Activated CD8-positive, alpha-beta memory T cell treated with anti-CD3 and anti-CD28 coated beads, Interleukin-2, amount 50 U/mL, for 48 hours (primary cell): Measurements from ENCODE around the gene CNTNAP2.

Source experiments
- DNase-seq: peaks from one replicate; pipeline ENCODE4 v3.0.0-alpha.2; 2020

CNTNAP2 gene

DNA sequence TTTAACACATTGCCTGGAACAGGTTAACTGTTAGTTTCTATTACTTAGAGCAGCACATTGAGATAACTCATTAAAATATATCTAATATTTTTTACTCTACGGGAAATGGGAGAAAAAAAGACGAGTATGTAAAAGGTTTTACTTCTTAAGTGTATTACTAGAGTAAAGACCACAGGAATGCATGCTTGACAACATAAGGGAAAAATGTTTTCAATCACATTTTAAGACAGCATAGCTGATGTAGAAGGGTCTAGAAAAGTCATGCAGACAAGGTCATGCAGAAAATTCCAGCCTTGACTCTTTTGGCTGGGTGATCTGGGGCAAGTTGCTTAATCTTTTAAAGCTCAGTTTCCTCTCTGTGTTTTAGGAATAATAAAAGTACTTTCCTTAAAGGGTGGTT, 806.2 kb downstream of the CNTNAP2 start:
- DNase-seq: no peak

DNA sequence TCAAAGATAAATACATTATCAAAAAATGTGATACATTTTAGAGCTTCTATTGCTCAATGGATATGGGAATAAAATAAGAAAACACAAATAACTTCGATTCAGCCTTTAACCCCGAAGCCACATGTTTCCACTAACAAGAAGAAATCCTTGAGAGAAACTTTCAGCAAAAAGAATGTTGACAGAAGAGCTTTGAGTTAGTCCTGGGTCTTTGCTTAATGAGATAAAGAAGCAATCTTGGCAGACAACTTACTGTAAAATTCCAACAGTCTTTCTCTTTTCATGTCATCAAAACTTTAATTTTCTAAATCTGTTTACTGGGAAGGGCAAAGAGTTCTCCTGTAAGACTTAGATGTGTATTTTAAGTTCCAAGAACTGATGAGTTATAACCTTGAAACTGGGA, 810.2 kb downstream of the CNTNAP2 start:
- DNase-seq: no peak

DNA sequence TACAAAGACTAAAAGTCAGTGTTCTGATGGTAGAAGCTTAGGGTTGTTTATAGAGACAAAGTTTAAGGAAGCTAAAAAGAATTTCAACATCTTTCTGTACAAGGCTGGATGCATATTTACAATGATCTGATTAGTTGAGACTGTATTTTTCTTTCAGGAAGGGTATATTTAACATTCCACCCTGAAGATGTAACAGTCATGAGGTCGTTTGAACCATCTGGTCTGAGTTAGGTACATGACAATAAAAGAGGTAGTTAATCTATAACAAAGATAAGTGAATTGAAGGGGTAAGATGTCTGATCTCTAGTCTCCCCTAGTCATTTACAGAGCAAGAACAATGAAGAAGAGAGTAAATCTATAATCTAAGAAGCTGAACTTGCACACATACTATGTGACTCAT, 821.2 kb downstream of the CNTNAP2 start:
- no peak for DNase-seq

DNA sequence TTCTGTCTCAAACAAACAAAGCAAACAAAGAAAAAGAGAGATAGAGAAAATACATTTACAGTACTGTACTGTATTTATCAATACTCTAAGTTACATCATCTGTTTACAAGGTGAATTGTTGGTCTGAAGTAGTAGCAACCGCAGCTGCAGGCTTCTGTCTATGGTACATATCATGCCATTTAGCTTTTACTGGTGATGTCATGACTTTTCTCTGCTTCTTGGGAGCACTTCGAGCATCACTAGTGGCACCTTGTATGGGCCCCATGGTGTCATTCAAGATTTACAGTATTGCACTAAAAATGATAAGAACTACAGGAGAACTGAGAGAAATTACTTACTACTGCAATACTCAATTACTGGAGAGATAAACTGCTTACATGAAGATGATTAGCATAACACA, 826.9 kb downstream of the CNTNAP2 start:
- DNase-seq: no peak

DNA sequence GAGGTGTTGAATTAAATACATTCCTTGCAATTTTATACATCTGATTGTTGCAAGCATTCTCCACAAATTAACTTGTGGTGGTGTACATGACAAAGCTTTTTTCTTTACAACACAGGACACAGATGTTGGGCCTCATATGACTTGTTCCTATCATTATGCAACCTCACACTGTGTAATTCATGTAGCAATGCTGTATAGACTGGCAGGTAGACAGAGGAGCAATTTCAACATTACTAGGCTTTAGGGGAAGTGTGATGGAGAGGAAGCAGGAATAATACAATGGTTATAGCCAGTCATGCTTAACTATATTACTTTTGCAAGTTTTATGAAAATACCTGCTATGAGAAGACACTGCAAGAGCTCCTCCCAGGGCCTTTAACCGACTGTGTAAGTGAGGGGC, 832.1 kb downstream of the CNTNAP2 start:
- DNase-seq: no peak

DNA sequence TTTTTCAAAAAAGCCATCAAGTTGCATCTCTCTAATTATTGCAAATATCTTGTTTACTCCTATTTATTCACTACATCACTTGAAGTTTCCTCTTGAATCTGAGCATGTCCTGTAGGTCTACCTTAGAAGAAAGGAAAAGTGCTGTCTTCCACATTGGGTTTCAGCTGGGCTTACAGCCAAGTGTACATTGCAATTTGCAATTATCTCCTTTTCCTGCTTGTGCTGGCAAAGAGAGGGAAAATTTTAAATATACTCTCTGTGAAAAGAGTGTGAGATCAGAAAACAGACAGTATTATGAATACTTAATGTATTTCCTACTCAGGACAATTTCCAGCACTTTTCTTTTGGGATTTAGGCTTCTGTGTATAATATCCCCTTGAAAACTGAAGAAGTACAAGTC, 839.7 kb downstream of the CNTNAP2 start:
- no peak for DNase-seq

DNA sequence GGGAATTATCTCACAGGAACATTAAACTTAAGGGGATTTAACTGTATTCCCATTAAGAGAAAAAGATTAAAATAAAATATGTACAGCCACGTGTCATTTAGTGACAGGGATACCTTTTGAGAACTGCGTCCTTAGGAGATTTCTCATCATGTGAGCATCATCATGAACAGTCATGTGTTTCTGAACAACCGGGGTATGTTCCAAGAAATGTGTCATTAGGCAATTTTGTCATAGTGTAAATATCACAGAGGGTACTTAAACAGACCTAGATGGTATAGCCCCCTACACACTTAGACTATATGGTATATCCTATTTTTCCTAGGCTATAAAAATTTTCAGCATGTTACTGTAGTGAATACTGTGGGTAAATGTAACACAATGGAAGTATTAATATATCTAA, 840.3 kb downstream of the CNTNAP2 start:
- no peak for DNase-seq

DNA sequence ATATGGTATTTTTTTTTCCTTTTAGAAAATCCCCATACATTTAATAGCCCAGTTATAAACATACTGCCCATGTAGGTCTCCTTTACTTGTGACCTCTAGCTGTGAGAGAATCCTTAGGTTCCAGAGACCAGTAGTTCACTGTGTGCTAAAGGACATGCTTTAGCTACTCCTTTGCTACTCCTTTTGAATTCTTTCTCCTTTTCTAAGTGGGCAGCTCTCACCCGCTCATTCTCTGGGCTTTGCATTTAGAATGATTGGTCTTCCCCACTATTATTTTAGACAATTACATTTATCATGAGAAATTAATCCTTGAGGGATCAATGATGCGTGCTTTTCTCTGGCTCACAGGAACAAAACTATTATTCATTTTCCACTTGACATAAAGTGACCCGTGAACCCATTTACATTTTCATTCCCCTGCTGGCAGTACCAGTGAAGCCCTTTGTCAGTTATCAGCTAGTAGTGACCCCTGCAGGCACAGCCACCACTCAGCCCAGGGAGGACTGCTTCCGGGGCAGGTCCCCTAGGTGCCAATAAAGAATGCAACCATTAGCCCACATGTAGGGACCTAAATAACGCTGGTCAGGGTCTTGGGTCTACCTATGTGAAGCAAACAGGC, 844.3 kb downstream of the CNTNAP2 start:
- no peak for DNase-seq

DNA sequence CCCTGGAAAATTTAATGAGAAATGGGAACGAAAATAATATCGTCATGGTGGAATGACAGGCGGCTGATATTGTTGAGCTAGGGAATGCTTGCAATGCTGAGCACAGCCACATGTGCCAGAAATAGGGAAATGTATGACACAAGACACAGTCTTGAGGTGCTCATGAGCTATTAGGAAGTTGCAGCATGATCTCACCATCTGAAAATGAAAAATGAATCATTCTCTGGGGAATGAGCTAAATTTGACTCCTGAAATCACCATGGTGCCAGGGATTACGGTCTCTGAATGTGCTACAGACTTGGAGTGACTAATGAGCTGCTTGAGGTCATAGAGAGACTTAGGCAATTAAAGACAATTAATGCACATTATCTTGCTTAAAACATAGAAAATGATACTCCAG, 845.0 kb downstream of the CNTNAP2 start:
- no peak for DNase-seq

DNA sequence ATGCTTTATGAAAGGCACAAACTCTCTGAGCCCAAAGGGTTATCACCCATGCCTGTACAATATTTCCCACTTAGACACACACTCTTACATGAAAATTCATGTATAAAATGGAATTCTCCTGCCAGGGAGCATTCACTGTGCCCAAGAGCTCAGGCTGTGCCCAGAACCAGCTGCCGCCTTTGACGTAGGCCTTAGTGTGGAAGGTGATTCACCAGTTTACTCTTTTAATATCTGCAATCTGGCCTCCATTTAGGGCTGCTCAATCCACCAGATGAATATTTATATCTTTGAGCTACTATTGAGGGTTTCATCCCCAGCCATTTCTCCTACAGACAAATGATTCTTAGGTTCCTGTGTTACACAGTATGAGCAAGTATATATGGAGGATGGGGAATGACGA, 849.7 kb downstream of the CNTNAP2 start:
- DNase-seq: no peak

DNA sequence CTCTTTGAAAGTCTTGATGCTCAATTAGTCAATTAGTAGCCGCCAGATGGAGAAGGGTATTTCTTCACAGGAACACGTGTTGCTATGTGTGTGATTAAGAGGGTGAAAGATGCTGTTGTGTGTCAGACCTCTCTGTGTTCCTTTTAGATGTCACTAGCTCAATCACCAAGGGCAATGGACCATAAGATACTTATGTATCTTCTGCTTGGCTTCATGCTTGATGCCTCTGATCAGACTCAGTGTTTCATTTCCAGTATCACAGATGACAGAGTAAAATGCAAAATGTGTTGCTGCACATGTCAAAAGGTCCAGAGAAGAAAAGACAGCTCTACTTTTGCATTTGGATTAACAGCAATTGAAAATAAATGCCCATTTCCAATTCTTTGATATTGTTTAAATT, 865.9 kb downstream of the CNTNAP2 start:
- DNase-seq: no peak

DNA sequence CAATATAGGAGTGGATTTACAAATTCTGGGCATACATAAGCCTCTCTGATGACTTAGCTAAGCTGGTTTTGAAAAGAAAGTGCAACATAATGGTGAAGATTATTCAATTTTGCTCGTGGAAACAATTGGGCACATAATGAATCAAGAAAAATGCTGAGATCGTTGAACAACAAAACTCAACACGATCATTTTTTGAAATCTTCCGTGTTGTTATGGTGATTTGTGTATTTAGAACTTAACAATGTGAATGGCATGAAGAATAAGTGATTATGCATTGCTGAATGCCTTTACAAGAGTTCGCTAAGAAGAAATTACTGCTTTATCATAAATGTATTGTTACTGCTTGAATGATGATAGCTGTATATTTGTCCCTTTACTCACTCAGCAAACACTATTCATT, 875.0 kb downstream of the CNTNAP2 start:
- DNase-seq: no peak

DNA sequence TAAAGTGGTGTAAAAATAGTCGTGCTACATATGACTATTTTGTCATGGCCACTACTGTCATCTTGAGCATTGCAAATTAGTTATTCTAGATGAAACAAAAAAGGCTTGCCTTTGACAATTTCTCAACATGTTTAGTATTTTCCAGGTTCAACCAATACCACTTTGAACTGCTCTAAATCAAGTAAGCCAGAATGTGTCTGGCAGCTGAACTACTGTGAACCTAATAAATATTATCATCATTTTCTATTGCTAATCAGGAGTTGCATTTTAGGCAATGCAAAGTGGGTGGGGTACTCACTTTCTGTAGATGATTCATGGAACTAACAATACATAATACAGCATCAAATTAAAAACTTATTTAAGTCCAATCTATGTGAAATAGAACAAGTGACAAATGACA, 877.2 kb downstream of the CNTNAP2 start:
- no peak for DNase-seq

DNA sequence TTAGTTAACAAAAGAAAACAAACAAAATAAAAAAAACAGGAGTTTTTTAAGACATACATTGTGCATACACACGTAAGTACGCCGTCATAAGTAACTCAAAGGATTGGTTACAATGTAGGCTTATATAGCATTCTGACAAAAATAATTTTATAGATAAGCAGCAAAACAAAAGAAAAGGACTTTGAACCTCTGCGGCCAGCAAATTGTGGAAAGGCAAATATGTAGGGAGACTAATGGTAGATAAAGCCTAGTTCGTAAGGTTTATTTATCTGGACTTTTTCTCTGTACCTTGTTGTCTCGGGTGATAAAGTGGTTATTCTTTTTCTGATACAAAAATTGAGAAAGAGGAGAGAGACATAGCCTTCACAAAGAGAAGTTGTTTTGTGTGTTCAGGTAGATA, 891.9 kb downstream of the CNTNAP2 start:
- DNase-seq: no peak

DNA sequence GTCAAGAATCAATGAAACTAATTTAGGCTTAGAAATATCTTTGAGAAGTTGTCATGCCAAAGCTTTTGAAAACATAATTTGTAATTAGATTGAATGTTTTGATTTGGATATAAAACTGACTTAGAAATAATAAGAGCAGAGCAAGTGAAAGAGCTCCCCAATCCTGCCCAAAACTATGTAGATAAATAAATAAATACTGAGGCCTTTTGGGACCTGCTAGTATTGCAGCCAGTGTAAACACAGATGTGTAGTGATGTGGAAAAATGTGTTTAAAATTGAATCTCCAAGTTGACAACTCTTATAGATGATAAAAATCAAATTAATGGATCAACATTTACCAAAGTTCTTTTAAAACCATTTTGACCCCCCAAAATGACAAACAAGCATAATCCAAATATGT, 896.1 kb downstream of the CNTNAP2 start:
- no peak for DNase-seq

DNA sequence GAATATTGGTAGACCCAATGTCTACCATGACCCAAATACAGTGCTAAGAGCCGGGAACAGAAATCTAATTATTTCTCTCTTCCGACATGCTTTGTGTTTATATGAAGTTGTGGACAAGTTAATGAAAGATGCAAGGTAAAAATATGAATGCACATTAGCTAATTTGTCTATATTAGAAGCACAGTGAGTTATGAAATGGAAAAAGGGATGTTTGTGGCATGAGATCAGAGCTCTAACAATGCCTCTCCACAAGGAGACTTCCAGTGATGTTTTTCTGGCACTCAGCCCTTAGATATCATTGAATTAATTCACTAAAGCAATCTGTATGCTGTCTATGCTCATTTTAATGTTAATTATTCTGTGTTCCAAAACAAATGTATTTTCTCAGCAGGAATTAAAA, 897.2 kb downstream of the CNTNAP2 start:
- DNase-seq: no peak

DNA sequence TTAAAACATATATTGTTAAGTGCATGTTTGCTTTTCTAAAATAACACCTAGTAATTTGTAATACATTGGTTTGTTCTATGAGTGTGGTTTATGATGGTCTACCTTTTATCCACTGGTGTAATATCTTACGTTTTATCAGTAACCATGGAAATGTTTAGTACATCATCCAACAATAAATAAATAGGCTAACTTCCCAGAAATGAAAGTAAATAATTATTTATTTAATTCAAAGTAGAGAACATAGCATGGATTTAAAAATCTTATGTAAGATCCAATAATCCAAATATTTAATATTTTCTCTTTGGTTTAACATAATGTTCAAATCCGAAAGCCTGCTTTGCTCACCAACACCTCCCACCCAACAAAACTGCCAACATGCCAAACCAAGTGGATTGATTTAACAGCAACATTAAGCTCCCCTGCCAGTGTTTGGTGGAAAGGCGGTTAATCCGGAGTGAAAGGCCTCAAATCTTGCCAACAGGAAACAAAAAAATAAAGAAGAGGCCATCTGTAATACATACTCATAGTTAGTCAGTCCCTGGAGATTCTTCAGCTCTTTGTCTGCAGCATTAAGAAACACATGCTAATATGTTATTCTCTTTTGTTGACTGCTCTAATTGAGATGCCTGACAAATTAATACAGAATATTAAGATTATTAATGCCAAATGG, 897.8 kb downstream of the CNTNAP2 start:
- no peak for DNase-seq

DNA sequence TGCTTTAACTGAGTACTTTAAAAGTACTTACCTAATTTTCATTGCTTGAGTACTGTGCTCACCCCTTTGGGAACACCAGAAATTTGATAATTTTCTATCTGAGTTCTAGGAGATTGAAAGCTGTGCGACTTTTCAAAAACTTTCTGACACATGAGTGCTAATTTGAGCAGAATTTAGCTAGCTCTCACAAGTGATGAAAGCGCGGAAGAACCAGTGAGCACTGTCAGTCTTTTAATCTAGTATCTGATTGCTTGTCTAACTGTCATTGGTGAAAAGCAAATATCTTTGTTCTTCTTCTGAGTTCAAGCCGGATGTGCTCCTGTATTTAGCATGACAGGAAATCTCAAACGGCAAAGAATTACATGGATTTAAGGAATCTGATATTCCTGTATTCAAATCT, 899.4 kb downstream of the CNTNAP2 start:
- DNase-seq: no peak

DNA sequence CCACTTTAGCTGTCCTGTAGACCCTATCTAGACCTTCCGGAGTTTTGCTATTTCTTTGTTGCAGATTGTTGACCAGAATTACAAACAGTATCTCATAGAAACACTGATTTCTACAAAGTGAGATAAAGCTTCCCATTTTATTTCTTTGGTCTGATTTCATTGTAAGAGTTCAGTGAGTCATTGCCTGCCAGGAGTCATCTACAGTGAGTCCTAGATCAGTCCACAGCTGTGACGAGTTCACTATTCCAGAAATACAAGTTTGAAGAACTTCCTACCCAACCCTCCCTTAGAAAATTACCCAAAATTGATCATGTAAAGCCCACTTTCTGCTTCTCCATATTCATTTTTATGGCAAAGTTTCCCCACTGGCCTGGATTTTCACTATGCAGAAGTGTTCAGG, 905.5 kb downstream of the CNTNAP2 start:
- no peak for DNase-seq

DNA sequence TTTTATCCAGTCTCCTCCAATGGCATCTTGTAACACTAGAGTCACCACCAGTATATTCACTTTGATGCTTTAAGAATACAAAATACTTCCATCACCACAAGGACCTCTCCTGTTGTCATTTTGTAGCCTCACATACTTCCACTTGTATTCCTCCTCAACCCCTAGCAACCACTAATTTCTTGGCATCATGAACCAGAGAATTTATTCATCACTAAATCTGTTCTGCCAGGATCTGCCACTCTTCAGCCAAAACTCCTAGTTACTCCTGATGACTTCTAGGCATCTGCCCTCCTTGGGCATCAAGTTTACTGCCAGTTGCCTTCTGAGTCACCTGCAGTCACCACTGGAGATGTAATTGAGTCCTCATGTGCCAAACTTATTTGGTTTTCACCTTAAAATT, 906.8 kb downstream of the CNTNAP2 start:
- DNase-seq: no peak

DNA sequence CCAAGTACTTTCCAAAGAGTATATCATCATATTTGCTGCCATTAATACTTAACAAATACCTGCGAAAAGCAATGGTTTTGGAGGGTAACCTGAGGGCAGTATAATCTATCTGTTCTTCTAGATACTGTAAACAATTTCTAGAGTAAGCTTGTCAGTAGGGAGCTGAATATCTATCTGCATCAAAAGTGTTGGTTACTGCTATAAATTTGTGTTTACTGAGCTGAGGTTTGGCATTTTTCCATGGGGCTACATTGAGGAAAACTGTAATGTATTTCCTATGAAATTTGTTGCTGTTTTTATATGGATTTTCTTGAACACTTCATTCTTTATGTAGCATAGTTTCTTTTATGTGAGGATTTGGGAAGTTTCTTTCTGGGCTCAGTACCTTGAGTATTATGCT, 913.4 kb downstream of the CNTNAP2 start:
- no peak for DNase-seq

DNA sequence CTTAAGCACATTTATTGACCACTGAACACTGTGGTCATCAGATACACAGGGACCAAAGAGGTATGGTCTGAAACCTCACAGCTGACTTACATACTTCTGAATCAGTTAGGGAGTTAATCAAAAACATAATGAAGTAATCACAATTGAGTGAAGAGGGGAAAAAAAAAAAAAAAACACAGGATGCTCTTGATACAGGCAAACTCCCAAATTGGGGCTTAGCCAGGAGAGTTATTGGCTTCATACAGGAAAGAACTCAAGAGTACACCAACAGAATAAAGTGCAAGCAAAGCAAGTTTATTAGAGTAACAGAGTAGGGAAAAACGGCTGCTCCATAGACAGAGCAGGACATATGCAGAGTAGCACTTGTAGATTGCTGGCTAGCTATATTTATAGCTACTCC, 917.0 kb downstream of the CNTNAP2 start:
- DNase-seq: no peak

DNA sequence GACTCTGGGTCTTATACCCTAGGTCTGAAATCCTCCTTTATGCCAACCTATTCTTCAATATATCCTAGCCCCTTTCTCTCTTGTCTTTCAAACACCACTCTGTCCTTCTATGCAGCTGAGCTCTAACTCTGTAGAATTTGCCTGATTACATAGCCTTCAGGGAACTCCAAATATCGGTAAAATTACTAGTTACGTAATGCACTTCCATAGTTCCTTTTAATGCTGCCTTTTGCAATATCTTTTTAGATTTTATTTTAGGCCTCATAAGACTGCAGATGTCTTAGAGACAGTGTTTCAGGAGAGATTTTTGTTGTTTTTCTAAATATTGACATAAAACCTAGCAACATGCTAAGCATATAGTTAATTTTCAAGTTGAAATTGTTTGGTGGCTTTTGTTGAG, 924.8 kb downstream of the CNTNAP2 start:
- no peak for DNase-seq

DNA sequence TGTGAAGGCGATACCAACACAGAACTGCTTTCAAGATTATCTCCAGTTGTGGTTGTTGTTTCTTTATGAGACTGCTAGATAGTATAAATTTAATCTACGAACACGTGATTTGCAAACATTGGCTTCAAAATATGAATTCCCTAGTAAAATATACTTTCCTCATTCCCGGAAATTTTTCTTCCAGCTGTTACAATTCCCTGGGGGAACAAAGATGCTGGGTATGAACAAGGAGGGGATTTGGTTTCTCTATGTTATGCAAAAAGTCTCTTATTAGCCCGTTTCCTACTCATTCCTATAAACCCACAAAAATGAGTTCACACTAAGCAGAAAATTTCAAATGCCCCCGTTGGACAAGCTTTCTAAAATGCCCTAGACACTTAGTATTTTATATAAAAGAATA, 928.3 kb downstream of the CNTNAP2 start:
- DNase-seq: no peak

DNA sequence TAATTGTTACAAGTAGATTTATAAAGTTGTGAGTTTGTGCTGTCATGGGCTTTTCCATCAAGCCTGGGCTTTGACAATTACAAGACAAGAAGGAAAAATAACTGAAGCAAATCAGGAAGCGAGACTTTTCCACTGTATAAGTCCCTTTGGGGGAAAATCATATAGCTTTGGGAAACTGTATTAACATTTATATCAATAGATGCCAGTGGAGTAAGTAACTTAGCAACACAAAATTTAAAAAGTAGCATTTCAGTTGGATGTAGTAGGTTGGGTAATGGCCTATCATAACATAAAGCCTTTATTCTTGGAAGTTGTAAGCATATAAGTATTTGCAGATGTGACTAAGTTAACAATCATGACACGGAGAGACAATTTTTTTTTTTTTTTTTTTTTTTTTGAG, 931.1 kb downstream of the CNTNAP2 start:
- DNase-seq: no peak
